ENCODE measurements around the gene ENTREP3. TPM values are rescaled to one million over a fixed set of nuclear protein-coding genes. Genes with fewer than 3 reads are reported as not detected.
A peak's percentile ranks its signal among the peaks of the same experiment; 100 is the strongest.
"Not testable (repeated sequence)": the region's sequence is repeated elsewhere in the genome, so short reads cannot be mapped to it uniquely, and the experiment has no call there.

Gene ENTREP3
- polyA plus RNA-seq, 4 donors, result 20.0 to 32.8 (median 24.2) TPM

DNA sequence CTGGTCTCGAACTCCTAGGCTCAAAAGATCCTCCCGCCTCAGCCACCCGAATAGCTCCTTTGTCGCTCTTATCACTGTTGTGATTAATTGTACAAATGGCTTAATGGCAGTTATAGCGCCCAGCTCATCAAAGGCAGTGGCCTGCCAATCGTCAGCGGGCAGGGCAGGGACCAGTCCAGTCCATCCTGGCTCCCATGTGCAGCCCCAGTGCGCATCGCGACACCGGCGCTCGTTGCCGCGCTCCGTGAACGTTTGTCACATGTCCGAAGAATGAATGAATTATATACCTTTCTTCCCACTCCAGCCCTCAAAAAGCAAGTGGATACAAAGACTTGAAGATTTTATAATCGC, 28.4 kb downstream of the ENTREP3 start:
- DNase-seq (ENCODE audit: low read depth in 4 of 4, low spot score in 3 of 4), result peak in 1 of 4 donors; percentile 38

DNA sequence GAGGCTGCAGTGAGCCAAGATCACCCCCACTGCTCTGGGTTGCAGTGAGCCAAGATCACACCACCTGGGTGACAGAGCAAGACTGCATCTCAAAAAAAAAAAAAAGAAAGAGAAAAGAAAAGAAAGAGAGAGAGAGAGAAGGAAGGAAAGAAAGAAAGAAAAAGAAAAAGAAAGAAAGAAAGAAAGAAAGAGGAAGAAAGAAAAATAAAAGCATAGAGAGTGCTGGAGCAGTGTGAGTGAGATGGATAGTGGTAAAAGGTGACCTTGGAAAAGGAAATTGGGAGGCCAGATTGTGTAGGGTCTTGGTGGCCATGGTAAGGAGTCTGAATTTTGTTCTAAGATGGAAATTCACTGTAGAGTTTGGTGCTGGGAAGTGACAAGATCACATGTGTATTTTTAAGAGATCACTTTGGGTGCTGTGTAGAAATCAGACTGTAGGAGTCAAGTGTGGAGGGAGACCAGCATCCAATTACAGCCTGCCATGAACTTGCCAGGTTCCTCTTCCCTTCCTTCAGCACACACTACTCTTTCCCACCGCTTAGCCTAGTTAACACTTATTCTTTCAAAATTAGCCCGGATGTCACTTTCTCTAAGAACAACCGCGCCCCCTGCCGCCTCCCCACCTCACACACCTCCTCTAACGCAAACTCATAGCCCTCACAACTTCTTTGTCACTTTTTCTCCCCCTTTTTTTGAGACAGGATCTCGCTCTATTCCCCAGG, 28.9 kb downstream of the ENTREP3 start:
- DNase-seq (ENCODE audit: low read depth in 4 of 4, low spot score in 3 of 4), result peak in 1 of 4 donors; percentile 57

DNA sequence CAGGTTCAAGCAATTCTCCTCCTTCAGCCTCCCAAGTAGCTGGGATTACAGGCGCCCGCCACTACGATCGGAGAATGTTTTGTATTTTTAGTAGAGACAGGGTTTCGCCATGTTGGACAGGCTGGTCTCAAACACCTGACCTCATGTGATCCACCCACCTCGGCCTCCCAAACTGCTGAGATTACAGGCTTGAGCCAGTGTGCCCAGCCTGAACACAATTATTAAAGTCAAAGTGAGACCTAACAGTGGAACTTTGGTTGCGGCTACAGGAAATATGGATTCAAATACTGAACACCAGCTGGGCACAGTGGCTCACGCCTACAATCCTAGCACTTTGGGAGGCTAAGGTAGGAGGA, 29.9 kb downstream of the ENTREP3 start:
- not testable (repeated sequence) for DNase-seq (ENCODE audit: low read depth in 4 of 4, low spot score in 3 of 4)

DNA sequence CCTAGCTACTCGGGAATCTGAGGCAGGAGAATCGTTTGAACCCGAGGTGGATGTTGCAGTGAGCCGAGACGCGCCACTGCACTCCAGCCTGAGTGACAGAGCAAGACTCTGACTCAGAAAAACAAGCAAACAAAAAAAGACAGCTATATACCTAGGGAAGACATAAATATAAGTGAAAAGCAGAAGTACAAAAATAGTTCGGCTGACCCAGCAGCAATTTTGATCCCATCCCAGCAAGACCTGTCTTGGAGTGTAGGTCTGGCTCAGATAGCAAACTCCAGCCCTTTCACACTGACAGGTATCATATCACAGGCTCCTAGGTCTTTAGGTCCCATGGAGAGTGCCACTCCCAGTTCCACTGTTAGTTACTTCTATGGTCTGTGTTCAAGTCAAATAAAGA, 32.2 kb downstream of the ENTREP3 start:
- no peak for DNase-seq (ENCODE audit: low read depth in 4 of 4, low spot score in 3 of 4)

DNA sequence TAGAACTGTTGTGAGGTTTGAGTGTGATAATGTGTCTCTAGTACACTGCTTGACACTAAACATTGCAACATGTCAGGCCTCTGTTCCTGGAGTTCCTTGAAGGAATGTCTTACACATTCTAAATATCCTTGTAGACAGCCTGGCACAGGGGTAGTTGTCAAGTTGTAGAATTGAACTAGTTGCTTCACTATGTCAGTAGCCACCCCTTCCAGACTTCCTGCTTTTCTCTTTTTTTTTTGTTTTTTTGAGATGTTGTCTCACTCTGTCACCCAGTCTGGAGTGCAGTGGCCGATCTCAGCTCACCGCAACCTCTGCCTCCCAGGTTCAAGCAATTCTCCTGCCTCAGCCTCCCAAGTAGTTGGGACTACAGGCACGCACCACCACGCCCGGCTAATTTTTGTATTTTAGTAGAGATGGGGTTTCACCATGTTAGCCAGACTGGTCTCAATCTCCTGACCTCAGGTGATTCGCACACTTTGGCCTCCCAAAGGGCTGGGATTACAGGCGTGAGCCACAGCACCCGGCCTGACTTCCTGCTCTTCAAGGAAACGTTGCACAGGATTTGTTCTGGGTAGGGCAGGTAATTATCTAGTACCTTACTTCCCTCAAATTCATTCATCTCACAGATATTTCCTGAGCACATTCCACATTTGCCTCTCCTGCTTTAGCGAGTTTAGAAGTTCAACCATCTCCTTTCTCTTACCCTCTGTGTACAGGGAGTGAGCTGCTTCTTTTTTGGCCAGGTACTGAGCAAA, 34.9 kb downstream of the ENTREP3 start:
- not testable (repeated sequence) for DNase-seq (ENCODE audit: low read depth in 4 of 4, low spot score in 3 of 4)

DNA sequence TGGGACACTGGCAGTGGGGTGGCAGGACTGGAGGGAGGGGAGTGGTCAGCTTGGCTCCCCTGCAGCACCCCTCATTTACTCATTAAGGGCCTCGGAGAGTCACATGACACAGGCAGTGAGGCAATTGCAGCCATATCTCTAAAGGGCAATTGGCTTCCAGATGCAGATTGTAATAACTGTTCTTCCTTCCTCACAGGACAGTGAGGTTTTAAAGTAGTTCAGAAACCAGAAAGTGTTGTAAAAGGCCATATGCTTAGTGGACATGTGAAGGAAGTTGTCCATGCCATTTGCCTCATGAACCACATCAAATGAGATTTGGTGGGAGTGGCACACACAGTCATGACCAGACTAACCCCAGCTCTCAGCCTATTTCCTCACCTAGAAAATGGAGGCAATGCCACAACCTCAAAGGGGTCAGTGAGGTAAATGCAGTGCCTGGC, 35.7 kb downstream of the ENTREP3 start:
- DNase-seq (ENCODE audit: low read depth in 4 of 4, low spot score in 3 of 4), result no peak

DNA sequence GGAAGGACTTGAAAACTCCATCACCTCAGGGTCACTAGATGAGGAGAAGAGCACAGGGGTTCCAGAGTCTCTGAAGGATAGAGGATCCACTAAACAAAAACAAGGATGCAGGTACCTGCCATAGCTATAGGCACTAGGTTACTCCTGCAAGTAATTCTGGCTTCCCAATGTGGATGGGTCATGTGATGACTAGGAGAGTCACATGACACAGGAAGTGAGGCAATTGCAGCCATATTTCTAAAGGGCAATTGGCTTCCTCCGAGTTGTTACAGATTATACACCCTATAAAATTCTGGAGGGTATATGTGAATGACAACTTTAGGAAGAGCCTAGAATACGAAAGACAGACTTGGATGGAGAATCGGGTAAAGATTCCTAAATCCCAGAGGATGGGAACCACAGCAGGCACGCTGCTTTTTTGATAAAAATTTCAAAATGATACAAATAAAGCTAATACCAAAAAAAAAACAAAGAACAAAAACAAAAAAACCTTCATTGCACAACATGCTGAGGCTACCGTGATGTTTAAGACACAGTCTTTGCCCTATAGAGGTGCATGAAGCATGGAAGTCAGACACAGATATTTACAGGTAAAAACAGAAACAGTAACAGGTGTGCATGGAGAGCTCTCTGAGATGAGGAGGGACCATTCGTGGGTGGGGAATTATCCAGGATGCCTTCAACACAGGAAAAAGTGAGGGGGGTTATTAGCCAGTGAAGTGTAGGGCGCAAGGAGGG, 36.3 kb downstream of the ENTREP3 start:
- no peak for DNase-seq (ENCODE audit: low read depth in 4 of 4, low spot score in 3 of 4)

DNA sequence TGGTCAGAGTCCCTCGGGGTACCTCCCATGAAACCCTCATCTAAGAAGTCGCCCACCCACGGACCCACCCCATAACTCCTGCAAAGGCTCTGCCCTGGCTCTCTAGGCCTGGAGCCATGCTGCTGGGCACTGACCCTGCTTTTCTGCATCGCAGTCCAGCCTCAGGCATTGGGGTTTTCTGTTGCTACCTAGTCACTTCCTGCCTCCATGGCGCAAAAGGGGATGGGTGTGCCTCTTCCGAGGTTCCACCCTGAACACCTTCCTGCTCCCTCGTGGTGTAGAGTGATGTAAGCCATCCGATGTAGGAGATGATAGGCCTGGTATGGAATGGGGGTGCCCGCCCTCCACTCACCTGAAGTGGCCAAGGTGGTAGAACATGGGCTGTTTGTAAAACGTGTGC, 40.6 kb downstream of the ENTREP3 start:
- DNase-seq (ENCODE audit: low read depth in 4 of 4, low spot score in 3 of 4), result not testable (repeated sequence)

DNA sequence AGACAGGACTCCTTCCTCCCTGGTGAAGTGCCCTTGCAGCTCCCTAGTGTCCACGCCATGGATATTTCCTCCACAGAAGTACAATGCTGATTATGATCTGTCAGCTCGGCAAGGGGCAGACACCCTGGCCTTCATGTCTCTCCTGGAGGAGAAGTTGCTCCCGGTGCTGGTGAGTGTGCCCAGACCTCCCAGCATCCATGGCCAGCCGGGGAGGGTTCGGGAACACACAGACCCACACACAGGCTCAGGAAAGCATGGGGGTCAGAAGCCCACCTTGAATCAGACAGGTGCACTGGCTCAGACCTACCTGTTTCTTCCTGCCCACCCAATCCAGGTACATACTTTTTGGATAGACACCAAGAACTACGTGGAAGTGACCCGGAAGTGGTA, 43.2 kb downstream of the ENTREP3 start:
- DNase-seq (ENCODE audit: low read depth in 4 of 4, low spot score in 3 of 4), result not testable (repeated sequence)

DNA sequence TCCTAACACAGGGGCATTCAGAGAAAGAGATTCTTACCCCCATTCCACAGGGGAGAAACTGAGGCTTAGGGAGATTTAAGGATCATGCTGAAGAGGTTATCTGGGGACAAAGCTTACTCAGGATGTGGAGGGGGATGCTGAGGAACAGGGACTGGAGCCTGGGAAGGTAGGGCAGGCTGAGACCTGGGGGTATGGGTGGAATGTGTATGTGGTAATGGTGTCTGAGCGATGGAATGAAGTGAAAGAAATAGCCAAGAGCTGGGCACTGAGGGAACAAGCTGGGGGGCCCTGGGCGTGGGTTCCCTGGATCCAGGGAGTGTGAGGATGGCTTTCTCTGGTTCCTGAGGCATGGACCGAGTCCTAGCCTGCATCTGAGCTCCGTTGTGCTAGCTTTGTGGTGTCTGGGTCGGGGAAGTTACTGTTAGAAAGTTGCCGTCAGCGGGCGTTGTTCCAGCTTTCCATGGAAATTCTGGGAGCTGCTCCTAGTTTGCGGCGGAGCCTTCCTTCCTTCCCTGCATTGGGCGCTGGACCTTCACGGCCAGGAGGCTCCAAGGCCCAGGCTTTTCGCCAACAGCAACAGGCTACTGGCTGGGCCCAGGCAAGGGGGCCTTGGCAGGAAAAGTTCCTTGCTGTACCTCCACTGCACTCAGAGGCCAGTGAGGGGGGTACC, 43.8 kb downstream of the ENTREP3 start:
- DNase-seq (ENCODE audit: low read depth in 4 of 4, low spot score in 3 of 4), result not testable (repeated sequence)

DNA sequence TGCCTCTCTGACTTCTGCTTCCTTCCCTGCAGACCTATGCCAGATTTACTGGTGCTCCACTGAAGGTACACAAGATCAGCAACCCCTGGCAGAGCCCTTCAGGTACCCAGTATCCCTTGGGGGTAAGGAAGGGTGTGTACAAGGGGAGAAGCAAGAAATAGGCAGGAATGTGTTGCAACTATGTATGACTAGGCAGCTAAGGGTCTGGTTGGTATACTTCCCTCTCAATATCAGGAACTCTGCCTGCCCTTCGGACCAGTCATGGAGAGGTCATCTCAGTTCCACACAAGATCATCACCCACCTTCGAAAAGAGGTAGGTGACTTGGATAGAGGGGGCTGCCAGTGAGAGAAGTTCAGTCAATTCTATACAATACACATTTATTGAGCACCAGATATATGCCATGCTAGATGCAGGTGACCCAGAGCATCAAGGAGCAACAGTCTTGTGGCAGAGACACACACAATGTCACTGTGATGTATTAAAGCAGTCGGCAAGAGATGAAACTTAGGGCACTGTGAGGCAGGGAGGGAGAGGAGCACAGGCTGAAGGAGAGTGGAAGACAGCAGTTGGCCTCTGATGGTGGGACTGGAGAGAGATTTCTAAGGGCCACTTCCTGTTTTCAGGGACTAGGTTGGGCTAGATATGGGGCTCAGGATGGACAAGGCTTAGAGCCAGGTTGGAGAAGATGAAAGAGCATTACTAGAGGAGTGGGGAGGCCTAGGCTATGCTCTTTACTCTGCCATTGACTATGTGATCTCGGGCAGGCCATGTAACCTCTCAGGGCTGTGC, 44.8 kb downstream of the ENTREP3 start:
- DNase-seq (ENCODE audit: low read depth in 4 of 4, low spot score in 3 of 4), result no peak

DNA sequence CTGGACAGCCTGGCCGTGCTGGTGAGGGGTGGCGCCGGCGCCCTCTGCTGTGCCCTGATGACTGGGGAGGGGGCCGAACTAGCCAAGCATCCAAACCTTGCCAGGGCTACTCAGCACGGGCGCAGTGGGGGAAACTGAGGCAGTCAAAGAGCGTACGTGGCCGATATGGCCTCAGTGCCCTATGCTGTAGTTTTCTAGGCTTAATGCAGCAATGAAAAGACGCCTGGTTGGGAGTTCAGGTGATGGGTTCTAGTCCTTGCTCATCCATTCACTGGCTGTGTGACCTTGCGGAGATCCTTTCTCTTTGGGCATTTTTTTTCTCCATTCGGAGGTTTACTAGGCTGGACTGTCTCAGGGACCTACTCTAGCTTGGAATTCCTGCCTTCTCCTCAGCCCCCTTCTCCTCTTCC, 46.0 kb downstream of the ENTREP3 start:
- DNase-seq (ENCODE audit: low read depth in 4 of 4, low spot score in 3 of 4), result no peak

DNA sequence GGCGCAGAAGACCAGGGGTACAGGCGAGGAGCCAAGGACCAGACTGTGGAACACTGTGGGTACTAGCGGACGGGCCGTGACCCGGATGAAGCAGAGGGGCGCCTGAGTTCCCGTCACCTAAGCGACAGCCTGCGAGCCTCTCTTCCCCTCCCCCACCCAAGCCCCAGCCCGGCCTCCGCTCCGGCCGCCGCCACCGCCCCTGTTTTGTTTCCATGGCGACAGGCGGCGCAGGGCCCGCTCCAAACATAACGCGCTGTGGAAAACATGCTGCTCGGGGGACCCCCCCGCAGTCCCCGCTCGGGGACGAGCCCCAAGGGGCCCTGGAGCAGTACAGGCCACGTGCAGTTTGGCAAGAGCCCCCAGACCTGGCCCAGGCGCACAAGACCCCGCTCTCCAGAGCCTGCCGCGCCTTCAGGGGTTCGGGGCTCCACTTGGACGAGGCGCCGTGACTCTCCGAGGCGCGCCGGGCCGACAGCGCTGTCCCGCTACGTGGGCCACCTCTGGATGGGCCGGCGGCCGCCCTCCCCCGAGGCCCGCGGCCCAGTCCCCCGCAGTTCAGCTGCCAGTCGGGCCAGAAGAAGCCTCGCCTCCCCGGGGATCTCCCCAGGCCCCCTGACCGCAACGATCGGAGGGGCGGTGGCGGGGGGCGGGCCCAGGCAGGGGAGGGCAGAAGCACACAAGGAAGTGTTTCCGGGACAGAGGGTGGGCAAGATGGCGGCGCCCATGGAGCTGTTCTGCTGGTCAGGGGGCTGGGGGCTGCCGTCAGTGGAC, 46.6 kb downstream of the ENTREP3 start, which contains the start of gene MTX1:
TSS of gene MTX1 (plus strand) at position 155 of the 771 bp plus-strand sequence. CDS start at position 265, 110 bp downstream.
- peak in 1 of 4 donors; percentile 83 for DNase-seq (ENCODE audit: low read depth in 4 of 4, low spot score in 3 of 4)

DNA sequence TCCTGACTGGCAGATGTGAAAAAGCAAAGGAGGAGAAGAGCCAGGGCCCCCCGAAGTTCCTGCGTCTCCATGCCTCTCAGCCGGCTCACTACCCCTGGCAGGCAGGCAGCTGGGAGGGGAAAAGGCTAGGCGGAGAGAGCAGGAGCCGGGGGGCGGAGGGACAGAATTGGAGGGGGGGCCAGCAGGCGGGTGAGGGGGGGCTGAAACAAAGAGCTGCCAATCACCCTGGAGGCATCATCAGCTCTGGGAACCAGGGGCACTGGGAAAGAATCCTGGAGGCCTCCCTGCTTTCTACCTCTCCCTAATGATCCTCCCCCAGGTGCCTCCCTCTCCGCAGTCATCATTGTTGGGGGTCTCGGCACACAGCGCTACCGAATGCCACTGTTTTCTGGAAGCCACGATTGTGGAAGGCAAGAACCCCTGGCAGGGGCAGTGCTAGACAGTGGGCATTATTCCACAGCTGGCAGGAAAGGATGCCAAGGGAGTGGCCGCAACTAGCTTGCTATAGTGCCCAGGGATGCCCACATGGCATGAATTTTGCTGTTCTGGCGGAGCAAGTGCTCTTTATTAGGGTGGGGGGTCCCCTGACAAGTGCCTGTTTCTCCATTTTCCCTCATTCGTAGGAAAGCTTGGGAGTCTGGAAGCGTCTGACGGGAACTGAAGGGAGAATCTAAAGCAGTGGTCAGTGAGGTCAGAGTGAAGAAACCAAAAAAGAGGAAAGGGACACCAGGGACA, 47.3 kb downstream of the ENTREP3 start, which contains the start of gene THBS3:
TSS of gene THBS3 (minus strand) at position 92 of the 735 bp plus-strand sequence. CDS start at position 71, 21 bp downstream.
- no peak for DNase-seq (ENCODE audit: low read depth in 4 of 4, low spot score in 3 of 4)

DNA sequence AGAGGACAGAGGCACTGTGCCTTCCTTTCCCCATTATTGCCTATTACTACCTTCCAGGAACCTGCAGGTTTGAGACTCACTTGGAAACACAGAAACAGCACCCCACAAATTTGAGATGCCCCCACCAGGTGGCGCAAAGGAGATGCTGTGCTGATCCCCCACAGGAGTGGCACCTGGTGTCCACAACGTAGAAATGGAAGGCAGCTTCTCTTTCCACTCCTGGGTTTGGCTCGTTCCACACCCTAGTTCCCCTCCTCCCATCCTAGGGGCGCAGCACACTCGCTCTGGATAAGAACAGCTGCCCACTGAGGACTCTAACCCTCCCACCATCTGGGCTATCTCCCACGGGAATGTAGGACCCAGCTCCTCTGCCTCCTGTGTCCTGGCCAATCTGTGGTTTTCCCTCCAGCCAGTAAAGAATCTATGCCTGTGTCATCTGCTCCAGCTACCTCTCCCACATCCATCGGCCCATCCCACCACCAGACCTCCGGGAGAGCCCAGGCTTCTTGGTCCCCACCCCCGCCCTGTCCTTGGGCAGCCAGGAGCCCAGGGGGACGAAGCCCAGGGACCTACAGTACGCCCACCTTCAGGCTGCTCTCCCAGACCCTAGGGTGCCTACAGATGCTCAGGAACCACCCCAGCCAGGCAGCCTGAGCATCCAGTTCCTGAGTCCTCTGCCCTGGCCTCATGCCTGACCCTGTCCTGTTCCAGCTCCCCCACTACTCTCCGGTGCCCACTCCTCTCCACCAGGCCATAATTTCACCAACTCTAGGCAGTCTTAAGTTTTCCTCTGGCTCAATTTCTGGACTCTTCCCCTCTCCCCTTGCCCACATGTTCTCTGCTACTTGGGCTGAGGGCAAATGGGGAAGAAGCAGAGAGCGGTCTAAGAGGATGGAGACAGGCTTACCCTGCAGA, 48.1 kb downstream of the ENTREP3 start:
- DNase-seq (ENCODE audit: low read depth in 4 of 4, low spot score in 3 of 4), result no peak

DNA sequence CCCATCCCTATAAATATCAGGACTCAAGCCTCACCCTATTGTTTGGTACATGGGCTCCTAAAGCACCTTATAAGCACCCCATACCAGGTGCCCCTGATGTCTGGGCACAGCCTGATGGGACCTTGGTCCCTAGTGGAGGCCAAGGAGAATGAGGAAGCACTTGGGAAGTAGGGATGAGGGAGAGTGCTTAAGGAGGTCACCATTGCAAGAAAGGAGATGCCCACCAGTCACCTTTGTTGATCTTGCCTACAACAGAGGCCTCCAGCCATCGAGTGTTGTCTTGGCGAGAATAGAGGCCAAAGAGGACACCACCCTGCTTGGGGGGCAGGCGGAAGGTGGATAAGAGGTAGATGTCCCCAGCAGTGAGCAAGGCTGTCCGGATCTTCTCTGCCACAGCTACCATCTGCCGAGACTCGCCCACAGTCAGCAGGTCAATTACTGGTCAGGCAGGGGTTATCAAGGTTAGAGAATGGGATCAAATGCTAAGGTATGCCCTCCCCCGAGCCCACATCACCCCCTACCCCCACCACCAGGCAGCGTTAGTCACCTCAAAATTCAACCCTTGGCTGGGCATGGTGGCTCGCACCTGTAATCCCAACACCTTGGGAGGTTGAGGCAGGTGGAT, 49.2 kb downstream of the ENTREP3 start:
- no peak for DNase-seq (ENCODE audit: low read depth in 4 of 4, low spot score in 3 of 4)

DNA sequence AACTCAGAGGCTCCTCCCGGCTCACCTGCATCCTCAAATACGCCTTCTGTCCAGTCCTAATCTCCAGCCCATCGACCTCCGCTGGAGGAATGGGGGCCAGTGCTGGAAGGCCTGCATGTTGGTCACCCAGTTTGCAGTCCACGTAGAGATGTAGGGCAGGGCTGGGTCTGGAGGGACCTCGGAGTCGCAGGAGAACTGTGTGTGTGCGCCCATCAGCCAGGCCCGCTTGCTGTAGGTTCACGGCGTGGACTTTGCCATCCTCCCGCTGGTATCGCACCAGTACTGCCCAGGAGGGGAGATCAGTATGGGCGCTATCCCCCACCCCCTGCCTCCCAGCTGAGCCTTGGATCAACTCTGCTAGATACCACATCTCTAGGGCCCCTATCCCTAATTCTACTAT, 50.2 kb downstream of the ENTREP3 start:
- no peak for DNase-seq (ENCODE audit: low read depth in 4 of 4, low spot score in 3 of 4)

Measured in left renal pelvis (tissue), 4 donors.